HAP-1 (cell line): Measurements from ENCODE around the gene KCNMB2.
"Not testable (repeated sequence)": the region's sequence is repeated elsewhere in the genome, so short reads cannot be mapped to it uniquely, and the experiment has no call there.

Source experiments
- DNase-seq, 2 experiments: peaks; one replicate each; pipeline ENCODE4 v3.0.0-alpha.2; 2016 to 2020; ENCODE audit warnings: low spot score in 2 of 2
- H3K27me3 ChIP-seq: fragments of 250-450 bp; sonication (Bioruptor Pico); 2 replicates; pipeline ENCODE4 v1.5.1; 2020; ENCODE audit warnings: low read depth, mild to moderate bottlenecking, moderate library complexity
- H3K36me3 ChIP-seq: fragments of 250-450 bp; sonication (Bioruptor Pico); replicated peaks from 2 replicates; pipeline ENCODE4 v1.5.1; 2020; ENCODE audit warnings: mild to moderate bottlenecking
- H3K4me1 ChIP-seq: fragments of 250-450 bp; sonication (Bioruptor Pico); 2 replicates; pipeline ENCODE4 v1.5.1; 2020; ENCODE audit warnings: mild to moderate bottlenecking
- H3K4me3 ChIP-seq: fragments of 250-450 bp; sonication (Bioruptor Pico); 2 replicates; pipeline ENCODE4 v1.5.1; 2020; ENCODE audit warnings: mild to moderate bottlenecking, moderate library complexity
- H3K9me3 ChIP-seq: fragments of 250-450 bp; sonication (Bioruptor Pico); 2 replicates; pipeline ENCODE4 v1.5.1; 2020; ENCODE audit warnings: mild to moderate bottlenecking, moderate library complexity
- in situ Hi-C: fragments of 300-500 bp; cut with MboI; formaldehyde crosslinking; loops from 3 replicates; pipeline ENCODE4 v1.14.3; 2020; ENCODE audit warnings: low sequenced_read_pairs, inconsistent platforms, mixed read lengths

The KCNMB2 gene

GRCh38 chr3:178529606-178530225 lies 6.5 kb upstream of the KCNMB2 start:
- in situ Hi-C loops, result no loop called here
- H3K9me3 ChIP-seq, result no peaks in the 10 kb centered on the region

DNA sequence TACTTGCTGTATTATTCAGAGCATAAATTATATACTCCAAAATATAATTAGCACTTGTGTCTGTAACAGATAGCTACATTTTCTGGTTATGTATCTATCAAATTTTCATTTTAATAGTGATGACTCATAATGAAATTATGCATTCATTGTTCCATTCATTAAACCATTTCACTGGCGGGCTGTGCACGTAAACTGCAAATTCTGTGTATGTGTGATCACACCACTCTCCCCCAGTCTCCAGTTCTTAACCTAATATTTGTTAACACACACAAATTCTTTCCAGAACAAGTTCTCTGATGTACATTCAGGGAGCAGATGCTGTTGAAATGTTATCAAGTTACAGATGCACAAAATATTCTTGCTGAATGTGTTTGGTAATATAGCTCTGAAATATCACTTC lies 3.8 kb upstream of the KCNMB2 start:
- Histone ChIP-seq H3K36me3 (no peaks in the 10 kb centered on the region), H3K4me1 (peaks cover 18% of the 10 kb centered on the region), H3K9me3 (no peaks in the 10 kb centered on the region), H3K4me3 (no peak overlapping the region), H3K27me3 (no peaks in the 10 kb centered on the region)
- no peak for DNase-seq
- in situ Hi-C loops, result no loop called here

More at GRCh38 chr3:178529606-178530225, 6.5 kb upstream of the KCNMB2 start:
- Histone ChIP-seq H3K4me1 (peaks cover 7% of the 10 kb centered on the region), H3K27me3 (no peaks in the 10 kb centered on the region), H3K4me3 (no peak overlapping the region), H3K36me3 (no peaks in the 10 kb centered on the region)
- peak in 1 of 2 experiments; percentile 15 for DNase-seq

- in situ Hi-C loops, result no loop called here
- Histone ChIP-seq H3K4me1 (peaks cover 16% of the 10 kb centered on the region), H3K27me3 (no peaks in the 10 kb centered on the region), H3K4me3 (peak overlapping the region; percentile 8), H3K9me3 (no peaks in the 10 kb centered on the region), H3K36me3 (no peaks in the 10 kb centered on the region)
- peak in 1 of 2 experiments; percentile 23 for DNase-seq
Measured at GRCh38 chr3:178537122-178537705, 978 bp downstream of the KCNMB2 start.

DNA sequence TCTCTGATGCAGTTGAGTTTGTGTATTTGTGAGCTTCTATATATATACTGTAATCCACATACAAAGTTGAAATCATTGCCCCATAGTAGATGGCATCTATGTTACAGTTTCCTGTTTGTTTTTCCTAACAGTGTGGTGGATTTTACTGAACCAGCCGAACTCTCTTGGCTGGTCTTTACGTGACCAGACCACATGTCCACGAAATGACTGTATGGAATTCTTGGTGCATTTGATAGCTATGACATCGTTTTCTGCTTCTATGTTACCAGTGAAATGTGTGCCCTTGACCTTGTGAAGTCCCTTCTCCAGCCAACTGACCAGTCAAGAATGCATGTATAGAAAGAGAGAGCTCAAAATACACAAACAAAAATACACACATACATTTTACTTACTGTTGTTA lies 1.8 kb downstream of the KCNMB2 start:
- DNase-seq, result no peak
- in situ Hi-C loops, result no loop called here
- H3K4me3 ChIP-seq, result no peak overlapping the region
- no peaks in the 10 kb centered on the region for H3K27me3 ChIP-seq
- peaks cover 16% of the 10 kb centered on the region for H3K4me1 ChIP-seq
- H3K36me3 ChIP-seq, result no peaks in the 10 kb centered on the region
- H3K9me3 ChIP-seq, result no peaks in the 10 kb centered on the region

GRCh38 chr3:178540184-178540583 lies 3.9 kb downstream of the KCNMB2 start:
- no peak for DNase-seq
- in situ Hi-C loops, result no loop called here
- no peaks in the 10 kb centered on the region for H3K27me3 ChIP-seq
- H3K36me3 ChIP-seq, result no peaks in the 10 kb centered on the region
- no peak overlapping the region for H3K4me3 ChIP-seq
- H3K4me1 ChIP-seq, result peaks cover 18% of the 10 kb centered on the region
- H3K9me3 ChIP-seq, result no peaks in the 10 kb centered on the region

DNA sequence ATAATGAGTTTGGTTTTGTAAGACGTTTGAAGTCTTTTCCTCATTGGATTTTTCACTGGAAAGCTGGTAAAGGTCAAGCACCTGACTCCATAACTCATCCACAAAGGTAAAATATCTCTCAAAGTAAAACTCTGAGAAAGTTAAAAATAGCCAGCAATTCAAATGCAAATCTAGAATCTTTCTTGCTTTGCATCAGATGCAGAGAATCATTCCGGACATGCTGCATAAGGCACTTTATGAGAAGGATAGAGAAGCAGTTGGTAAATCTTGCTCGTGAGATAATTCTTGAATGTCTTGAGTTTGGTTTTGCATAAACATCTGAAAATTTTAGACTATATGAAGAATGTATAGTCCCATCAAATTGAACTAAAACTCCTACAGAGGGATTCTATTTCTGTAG lies 9.1 kb downstream of the KCNMB2 start:
- Histone ChIP-seq H3K27me3 (no peaks in the 10 kb centered on the region), H3K36me3 (no peaks in the 10 kb centered on the region), H3K4me3 (no peak overlapping the region), H3K4me1 (peaks cover 6% of the 10 kb centered on the region), H3K9me3 (no peaks in the 10 kb centered on the region)
- in situ Hi-C loops, result no loop called here
- DNase-seq, result no peak

DNA sequence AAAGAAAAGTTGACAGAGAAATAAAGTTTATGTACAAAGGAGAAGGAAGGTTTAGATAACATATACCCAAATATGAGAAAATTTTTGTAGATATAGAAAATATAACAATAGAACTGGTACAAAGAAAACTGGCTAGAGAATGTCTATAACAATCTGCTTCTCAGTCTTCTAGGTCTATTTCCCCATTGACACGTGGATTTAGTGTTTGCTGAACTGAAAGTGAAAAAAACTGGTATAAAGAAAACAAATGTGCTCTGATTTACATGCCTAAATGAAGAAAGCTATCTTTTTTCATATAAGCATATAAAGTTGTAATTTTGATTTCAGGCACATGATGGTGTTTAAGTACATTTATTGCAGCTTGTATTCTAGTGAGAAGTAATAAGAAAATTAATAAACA lies 9.8 kb downstream of the KCNMB2 start:
- no peak for DNase-seq
- Histone ChIP-seq H3K36me3 (no peaks in the 10 kb centered on the region), H3K27me3 (no peaks in the 10 kb centered on the region), H3K4me3 (no peak overlapping the region), H3K4me1 (peaks cover 6% of the 10 kb centered on the region), H3K9me3 (no peaks in the 10 kb centered on the region)
- in situ Hi-C loops, result no loop called here

DNA sequence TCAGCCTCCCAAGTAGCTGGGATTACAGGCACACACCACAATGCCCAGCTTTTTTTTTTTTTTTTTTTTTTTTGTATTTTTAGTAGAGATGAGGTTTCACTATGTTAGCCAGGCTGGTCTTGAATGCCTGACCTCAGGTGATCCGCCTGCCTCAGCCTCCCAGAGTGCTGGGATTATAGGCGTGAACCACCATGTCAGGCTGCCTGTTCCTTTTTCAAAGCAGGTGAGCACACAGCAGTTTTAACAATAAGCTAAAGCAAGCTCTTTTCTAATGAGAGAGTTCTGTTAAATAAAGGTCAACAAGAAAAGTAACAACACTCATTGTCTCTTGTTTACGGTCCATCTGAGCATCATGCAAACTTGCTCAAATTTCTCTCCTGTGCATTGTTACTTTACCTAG lies 13.2 kb downstream of the KCNMB2 start:
- H3K4me1 ChIP-seq, H3K27me3 ChIP-seq, H3K36me3 ChIP-seq, H3K9me3 ChIP-seq, in situ Hi-C loops, DNase-seq, H3K4me3 ChIP-seq: not testable (repeated sequence)

DNA sequence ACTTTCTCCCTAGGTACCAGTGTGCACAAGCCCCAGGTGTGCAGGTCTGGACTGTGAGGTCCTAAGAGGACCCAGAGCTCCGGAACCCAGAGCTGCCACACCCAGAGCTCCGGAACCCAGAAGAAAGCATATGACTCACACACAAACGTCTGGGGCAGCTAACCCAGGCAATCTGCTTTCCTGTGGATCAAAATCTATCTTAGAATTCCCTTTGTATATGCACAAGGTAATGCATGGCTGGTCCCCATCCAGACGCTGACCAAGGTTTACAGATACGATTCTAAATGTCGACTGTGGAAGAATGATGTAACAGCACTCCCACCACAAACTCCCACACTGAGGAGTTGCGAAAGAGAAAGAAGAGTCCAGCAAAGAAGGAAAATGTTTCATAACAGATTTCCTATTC lies 15.7 kb downstream of the KCNMB2 start:
- Histone ChIP-seq H3K36me3 (no peaks in the 10 kb centered on the region), H3K4me1 (no peaks in the 10 kb centered on the region), H3K9me3 (no peaks in the 10 kb centered on the region), H3K4me3 (no peak overlapping the region), H3K27me3 (no peaks in the 10 kb centered on the region)
- no peak for DNase-seq
- in situ Hi-C loops, result no loop called here

GRCh38 chr3:178558637-178559036 lies 22.4 kb downstream of the KCNMB2 start:
- Histone ChIP-seq H3K27me3 (no peaks in the 10 kb centered on the region), H3K4me1 (no peaks in the 10 kb centered on the region), H3K9me3 (no peaks in the 10 kb centered on the region), H3K4me3 (no peak overlapping the region), H3K36me3 (no peaks in the 10 kb centered on the region)
- no peak for DNase-seq
- in situ Hi-C loops, result no loop called here

DNA sequence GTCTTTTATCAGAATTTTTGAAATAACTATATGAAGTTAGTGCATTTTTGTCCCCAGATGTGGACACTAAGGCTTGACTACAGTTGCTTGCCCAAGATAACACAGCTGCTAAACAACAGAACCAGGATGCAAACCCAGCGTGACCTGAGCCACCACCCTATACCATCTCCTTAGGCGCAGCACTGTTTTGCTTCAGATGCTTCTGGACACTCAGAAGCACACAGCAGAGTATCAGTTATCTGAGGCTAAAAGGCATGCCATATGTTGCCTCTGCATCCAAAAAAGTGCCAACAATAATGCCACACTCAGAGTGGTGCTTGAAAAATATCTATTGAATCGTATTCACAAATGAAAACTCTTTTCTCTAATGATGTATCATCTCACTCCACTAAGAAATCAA lies 24.5 kb downstream of the KCNMB2 start:
- no peak overlapping the region for H3K4me3 ChIP-seq
- H3K4me1 ChIP-seq, result no peaks in the 10 kb centered on the region
- in situ Hi-C loops, result no loop called here
- no peak for DNase-seq
- H3K27me3 ChIP-seq, result no peaks in the 10 kb centered on the region
- no peaks in the 10 kb centered on the region for H3K9me3 ChIP-seq
- no peaks in the 10 kb centered on the region for H3K36me3 ChIP-seq

- in situ Hi-C loops, result no loop called here
- no peaks in the 10 kb centered on the region for H3K4me1 ChIP-seq
- no peaks in the 10 kb centered on the region for H3K9me3 ChIP-seq
- no peaks in the 10 kb centered on the region for H3K36me3 ChIP-seq
- no peaks in the 10 kb centered on the region for H3K27me3 ChIP-seq
- DNase-seq, result no peak
- H3K4me3 ChIP-seq, result no peak overlapping the region
Measured at GRCh38 chr3:178561239-178561638, 25.0 kb downstream of the KCNMB2 start.

DNA sequence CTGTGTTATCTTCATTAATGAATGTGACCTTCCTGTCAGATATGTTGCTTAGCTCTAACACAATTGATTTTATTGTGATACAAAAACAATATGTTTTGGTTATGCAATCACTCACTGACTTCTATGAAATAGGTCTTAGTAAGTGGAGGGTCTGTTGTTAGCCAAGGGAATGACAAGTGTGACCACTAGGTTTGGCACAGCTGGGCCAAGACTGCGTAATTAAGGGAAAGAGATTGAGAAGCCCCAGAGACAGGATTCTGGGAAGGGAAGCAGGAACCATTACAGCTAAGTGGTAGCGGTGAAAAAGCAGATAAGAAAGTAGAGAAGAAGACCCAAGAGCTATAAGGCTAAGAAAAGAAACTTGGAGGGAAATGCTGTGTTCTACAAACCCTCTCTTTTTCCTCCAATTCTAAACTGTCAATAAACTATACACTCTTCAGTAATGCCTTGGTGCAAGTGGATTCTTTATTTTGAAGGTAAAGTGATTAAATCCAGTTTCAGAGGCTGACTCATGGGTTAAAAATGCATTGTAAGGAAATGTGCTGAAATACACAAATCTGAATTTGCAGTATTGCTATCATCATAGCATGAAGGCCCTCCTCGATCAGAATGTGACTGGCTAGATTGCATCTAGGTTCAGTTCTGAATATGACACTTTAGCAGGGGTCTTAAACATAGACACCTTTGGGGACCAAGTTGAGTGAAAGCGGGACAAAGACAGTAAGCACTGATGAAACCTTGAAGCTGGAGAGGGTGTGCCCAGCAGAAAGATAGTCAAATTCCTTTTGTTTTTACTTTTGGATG lies 26.1 kb downstream of the KCNMB2 start:
- no peak for DNase-seq
- H3K4me3 ChIP-seq, result no peak overlapping the region
- in situ Hi-C loops, result no loop called here

DNA sequence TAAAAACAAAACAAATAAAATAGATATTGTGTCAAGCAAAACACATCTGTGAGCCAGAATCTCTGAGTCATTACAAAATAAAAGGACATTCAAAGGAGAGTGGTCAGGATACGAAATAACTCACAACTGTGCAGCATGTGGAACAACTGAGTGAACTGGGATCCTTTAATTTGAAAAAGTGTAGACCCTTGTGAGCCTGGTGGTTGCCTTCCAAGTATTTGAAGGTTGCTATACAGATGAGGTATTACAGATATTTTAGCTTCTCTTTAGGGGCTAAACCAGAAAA lies 26.7 kb downstream of the KCNMB2 start:
- in situ Hi-C loops, result no loop called here
- Histone ChIP-seq H3K36me3 (no peaks in the 10 kb centered on the region), H3K9me3 (no peaks in the 10 kb centered on the region), H3K27me3 (no peaks in the 10 kb centered on the region), H3K4me1 (no peaks in the 10 kb centered on the region), H3K4me3 (no peak overlapping the region)
- no peak for DNase-seq

More for the DNA sequence above, 26.1 kb downstream of the KCNMB2 start:
- Histone ChIP-seq H3K36me3 (no peaks in the 10 kb centered on the region), H3K27me3 (no peaks in the 10 kb centered on the region), H3K4me1 (no peaks in the 10 kb centered on the region), H3K9me3 (no peaks in the 10 kb centered on the region)
